ENCODE data around the gene TMEM131. TPM values are rescaled to one million over a fixed set of nuclear protein-coding genes. Genes with fewer than 3 reads are reported as not detected.

TMEM131 gene
- total and polyA plus RNA-seq, 2 experiments from 2014 or later = 9.2 to 22.7 TPM

DNA sequence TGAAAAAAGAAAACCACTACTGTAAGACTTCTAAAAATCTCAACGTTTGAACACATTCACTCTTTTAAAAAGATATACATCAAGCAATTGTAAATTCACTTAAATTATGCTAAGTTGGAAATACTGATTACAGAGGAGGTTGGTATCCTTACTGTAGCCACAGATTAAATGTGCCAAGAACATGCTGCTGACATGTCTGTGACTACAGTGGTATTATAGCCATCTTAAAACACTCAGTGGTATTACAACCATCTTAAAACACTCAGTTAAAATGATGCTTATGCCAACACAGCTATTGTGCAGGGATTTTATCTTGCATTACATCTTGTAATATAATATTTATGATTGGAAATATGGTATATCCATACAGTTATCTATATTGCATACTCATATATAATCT lies 50.0 kb downstream of the TMEM131 start:
- no peak overlapping the region for H3K4me3 ChIP-seq
- H3K9me3 Mint-ChIP-seq = peaks cover 12% of the 10 kb centered on the region
- H3K36me3 ChIP-seq (ENCODE audit: insufficient read depth) = no peaks in the 10 kb centered on the region
- H3K27me3 ChIP-seq (ENCODE audit: insufficient read depth) = no peaks in the 10 kb centered on the region
- peaks cover 8% of the 10 kb centered on the region for H3K4me1 Mint-ChIP-seq
- 0 out of 2 replicates have a peak, but pooled peaks cover 4% of the 10 kb centered on the region for H4K20me1 ChIP-seq (replicated peaks; ENCODE audit: insufficient read depth)
- no peaks in the 10 kb centered on the region for H3K4me1 ChIP-seq (ENCODE audit: insufficient read depth)
- H3K27me3 Mint-ChIP-seq (ENCODE audit: insufficient read depth, low read depth, poor library complexity) = no peaks in the 10 kb centered on the region
- peaks cover 87% of the 10 kb centered on the region for H3K79me2 ChIP-seq (replicated peaks; ENCODE audit: insufficient read depth)
- H3K27ac ChIP-seq (ENCODE audit: low read depth) = no peak overlapping the region
- H3K4me2 ChIP-seq = no peak overlapping the region
- ATAC-seq = no peak
- H3K27ac Mint-ChIP-seq = no peak overlapping the region
- no peak for TF ChIP-seq REST (IDR thresholded peaks at IDR 0.05; ENCODE audit: unreplicated experiment)
- H3K36me3 Mint-ChIP-seq (ENCODE audit: low read depth) = peaks cover 11% of the 10 kb centered on the region; the same call in 2 of the 3 replicates
- H3K4me3 Mint-ChIP-seq = no peak overlapping the region
- H3K9me2 ChIP-seq (ENCODE audit: insufficient read depth) = no peaks in the 10 kb centered on the region
- no peaks in the 10 kb centered on the region for H3F3A ChIP-seq (replicated peaks; ENCODE audit: low read depth)
- no peak for DNase-seq (ENCODE audit: low spot score)
- H2AFZ ChIP-seq = no peak overlapping the region

- DNase-seq (ENCODE audit: low spot score) (no peak), ATAC-seq (no peak)
- TF ChIP-seq REST (IDR thresholded peaks at IDR 0.05; ENCODE audit: unreplicated experiment) (no peak), POLR2AphosphoS5 (IDR thresholded peaks at IDR 0.05; ENCODE audit: low read depth) (no peak), STAT1 (IDR thresholded peaks at IDR 0.05; ENCODE audit: unreplicated experiment) (no peak), ZNF114 (CRISPR knock-in tag; IDR thresholded peaks at IDR 0.05) (no peak), JUNB (IDR thresholded peaks at IDR 0.05; ENCODE audit: unreplicated experiment) (no peak)
- peaks cover 93% of the 10 kb centered on the region for H3K79me2 ChIP-seq (replicated peaks; ENCODE audit: insufficient read depth)
- peaks cover 4% of the 10 kb centered on the region for H3K27me3 Mint-ChIP-seq (ENCODE audit: insufficient read depth, low read depth, poor library complexity)
- no peak overlapping the region for H3K4me3 Mint-ChIP-seq
- no peak overlapping the region for H3K4me3 ChIP-seq
- H3K4me2 ChIP-seq = no peak overlapping the region
- H3K36me3 ChIP-seq (ENCODE audit: insufficient read depth) = no peaks in the 10 kb centered on the region
- no peaks in the 10 kb centered on the region for H3K27me3 ChIP-seq (ENCODE audit: insufficient read depth)
- H3K4me1 Mint-ChIP-seq = peaks cover 17% of the 10 kb centered on the region
- no peaks in the 10 kb centered on the region for H3K9me2 ChIP-seq (ENCODE audit: insufficient read depth)
- H3K4me1 ChIP-seq (ENCODE audit: insufficient read depth) = peaks cover 5% of the 10 kb centered on the region
- no peak overlapping the region for H3K27ac Mint-ChIP-seq
- H3K27ac ChIP-seq (ENCODE audit: low read depth) = no peak overlapping the region
- H4K20me1 ChIP-seq (replicated peaks; ENCODE audit: insufficient read depth) = peaks cover 18% of the 10 kb centered on the region
- H3K9me3 Mint-ChIP-seq = peaks cover 18% of the 10 kb centered on the region
- peaks cover 12% of the 10 kb centered on the region; the same call in 2 of the 3 replicates for H3K36me3 Mint-ChIP-seq (ENCODE audit: low read depth)
- H2AFZ ChIP-seq = no peak overlapping the region
- H3F3A ChIP-seq (replicated peaks; ENCODE audit: low read depth) = no peaks in the 10 kb centered on the region
These were observed 58.9 kb downstream of the TMEM131 start for GRCh38 chr2:97936881-97937280.
